Tibial nerve (tissue), 4 donors: Measurements from ENCODE around the gene NRCAM. TPM values are rescaled to one million over a fixed set of nuclear protein-coding genes. Genes with fewer than 3 reads are reported as not detected.

ENCODE experiments used
- DNase-seq, 2 donors: peaks; one replicate each; pipeline ENCODE4 v3.0.0-alpha.2; 2019; ENCODE audit warnings: low spot score in 2 of 2
- H3K27ac ChIP-seq, 4 donors: fragments of 200-600 bp; sonication (generic) in 3 of 4; one replicate each; pipeline ENCODE4 v1.5.1; 2017 to 2019; ENCODE audit warnings: mild to moderate bottlenecking in 1 of 4
- H3K27me3 ChIP-seq, 2 donors: fragments of 200-600 bp; sonication (generic) in 1 of 2; one replicate each; pipeline versions ENCODE4 v1.5.1 to v1.6.0; 2017 to 2019
- H3K36me3 ChIP-seq, 3 donors: fragments of 200-600 bp; sonication (generic); one replicate each; pipeline ENCODE4 v1.5.1; 2018 to 2019
- H3K4me1 ChIP-seq, 4 donors: fragments of 200-600 bp; sonication (generic) in 3 of 4; one replicate each; pipeline ENCODE4 v1.5.1; 2017 to 2019
- H3K4me3 ChIP-seq, 4 donors: fragments of 200-600 bp; sonication (generic) in 3 of 4; one replicate each; pipeline ENCODE4 v1.5.1; 2017 to 2019; ENCODE audit warnings: mild to moderate bottlenecking in 1 of 4, moderate library complexity in 1 of 4
- H3K9me3 ChIP-seq, 4 donors: fragments of 200-600 bp; sonication (generic) in 3 of 4; one replicate each; pipeline ENCODE4 v1.5.1; 2017 to 2019
- EP300 ChIP-seq, 2 donors: sonication (generic); formaldehyde crosslinking; IDR thresholded peaks; one replicate each; pipeline ENCODE4 v1.6.1; 2017; ENCODE audit warnings: antibody characterized with exemption in 2 of 2, mild to moderate bottlenecking in 1 of 2
- POLR2A ChIP-seq, 2 donors: fragments of 450-650 bp; IDR thresholded peaks; one replicate each; pipeline ENCODE4 v1.6.1; 2017; ENCODE audit warnings: antibody characterized with exemption in 2 of 2, mild to moderate bottlenecking in 2 of 2, moderate library complexity in 2 of 2
- WGBS, 2 donors: methylation state at CpG; one replicate each; pipeline ENCODE4 v1.1.5; 2018; 5-methylcytosine and 5-hydroxymethylcytosine counted together
- total RNA-seq, 4 donors: library from RNA; depleted of rRNA; stranded (reverse); fragments of >200 nt; gene quantifications; one replicate each; pipeline ENCODE4 v1.1.0, GENCODE V29; 2016
- TF ChIP-seq, protein P1 (sequence below), 5 experiments: fragments of 200-600 bp in 3 of 5; fragments of 450-650 bp in 2 of 5; sonication (generic) in 3 of 5; IDR thresholded peaks; one replicate each; pipeline ENCODE4 v1.5.1; 2016 to 2019; ENCODE audit warnings: antibody characterized with exemption in 5 of 5, mild to moderate bottlenecking in 3 of 5, moderate library complexity in 2 of 5

Gene NRCAM
- total RNA-seq, 4 donors from 2014 or later = 16.5 to 87.4 (median 22.4) TPM

DNA sequence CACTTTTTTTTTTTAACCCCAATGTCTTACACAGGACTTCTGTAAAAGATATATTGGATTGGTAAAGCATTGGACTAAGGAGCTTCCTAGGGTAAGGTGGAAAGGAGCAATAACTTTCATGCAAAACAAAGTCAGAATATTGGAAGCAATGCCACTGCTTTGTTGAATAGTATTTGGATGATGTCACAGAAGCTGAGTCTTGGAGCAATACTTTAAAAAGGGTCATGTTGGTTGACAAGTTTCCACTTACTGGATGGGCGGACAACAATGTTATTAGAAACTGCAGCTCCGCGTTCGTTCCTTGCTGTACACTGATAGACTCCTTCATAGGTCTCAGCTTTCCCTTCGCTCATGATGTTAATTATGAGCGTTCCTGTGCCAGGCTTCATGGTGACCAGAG lies 224.2 kb downstream of the NRCAM start:
- peaks cover 0 to 12% (median 0%) of the 10 kb centered on the region in 4 donors for H3K4me1 ChIP-seq
- no peak overlapping the region for H3K27ac ChIP-seq
- H3K9me3 ChIP-seq = no peaks in the 10 kb centered on the region
- no peak for TF ChIP-seq POLR2A (IDR thresholded peaks at IDR 0.05)
- TF ChIP-seq, protein P1, sequence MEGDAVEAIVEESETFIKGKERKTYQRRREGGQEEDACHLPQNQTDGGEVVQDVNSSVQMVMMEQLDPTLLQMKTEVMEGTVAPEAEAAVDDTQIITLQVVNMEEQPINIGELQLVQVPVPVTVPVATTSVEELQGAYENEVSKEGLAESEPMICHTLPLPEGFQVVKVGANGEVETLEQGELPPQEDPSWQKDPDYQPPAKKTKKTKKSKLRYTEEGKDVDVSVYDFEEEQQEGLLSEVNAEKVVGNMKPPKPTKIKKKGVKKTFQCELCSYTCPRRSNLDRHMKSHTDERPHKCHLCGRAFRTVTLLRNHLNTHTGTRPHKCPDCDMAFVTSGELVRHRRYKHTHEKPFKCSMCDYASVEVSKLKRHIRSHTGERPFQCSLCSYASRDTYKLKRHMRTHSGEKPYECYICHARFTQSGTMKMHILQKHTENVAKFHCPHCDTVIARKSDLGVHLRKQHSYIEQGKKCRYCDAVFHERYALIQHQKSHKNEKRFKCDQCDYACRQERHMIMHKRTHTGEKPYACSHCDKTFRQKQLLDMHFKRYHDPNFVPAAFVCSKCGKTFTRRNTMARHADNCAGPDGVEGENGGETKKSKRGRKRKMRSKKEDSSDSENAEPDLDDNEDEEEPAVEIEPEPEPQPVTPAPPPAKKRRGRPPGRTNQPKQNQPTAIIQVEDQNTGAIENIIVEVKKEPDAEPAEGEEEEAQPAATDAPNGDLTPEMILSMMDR (IDR thresholded peaks at IDR 0.05) = no peak
- TF ChIP-seq EP300 (IDR thresholded peaks at IDR 0.05) = no peak
- DNase-seq = no peak
- no peaks in the 10 kb centered on the region for H3K36me3 ChIP-seq
- 85 to 90% methylated on average over 6 of the region's 6 CpGs for WGBS, 2 donors
- H3K4me3 ChIP-seq = no peak overlapping the region
- H3K27me3 ChIP-seq = no peaks in the 10 kb centered on the region

- Histone ChIP-seq H3K27me3 (no peaks in the 10 kb centered on the region), H3K27ac (no peak overlapping the region), H3K36me3 (no peaks in the 10 kb centered on the region), H3K4me1 (peaks cover 0 to 12% (median 0%) of the 10 kb centered on the region in 4 donors), H3K4me3 (no peak overlapping the region), H3K9me3 (no peaks in the 10 kb centered on the region)
- DNase-seq = no peak
- 98 to 99% methylated on average over 2 of the region's 2 CpGs for WGBS, 2 donors
- TF ChIP-seq, protein P1 (IDR thresholded peaks at IDR 0.05) = no peak
- TF ChIP-seq POLR2A (IDR thresholded peaks at IDR 0.05) = no peak
- no peak for TF ChIP-seq EP300 (IDR thresholded peaks at IDR 0.05)
These were observed 225.0 kb downstream of the NRCAM start for GRCh38 chr7:108231221-108231620.

DNA sequence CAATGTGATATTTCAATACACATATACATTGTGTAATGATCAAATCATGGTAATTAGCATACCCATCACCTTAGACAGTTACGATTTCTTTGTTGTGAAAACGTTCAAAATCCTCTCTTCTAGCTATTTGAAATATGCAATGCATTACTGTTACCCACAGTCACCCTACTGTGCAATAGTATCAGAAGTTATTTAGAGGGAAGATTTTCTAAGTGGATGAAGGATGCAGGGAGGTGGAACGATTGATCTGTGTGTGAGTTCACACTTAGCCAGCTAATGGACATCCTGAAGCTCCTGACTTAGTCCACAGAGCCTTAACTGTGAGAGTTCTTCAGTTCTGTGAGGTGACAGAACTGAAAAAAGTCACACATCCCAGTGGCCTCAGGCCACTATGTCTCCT lies 228.9 kb downstream of the NRCAM start:
- no peak for DNase-seq
- Histone ChIP-seq H3K9me3 (no peaks in the 10 kb centered on the region), H3K4me3 (no peak overlapping the region), H3K27ac (no peak overlapping the region), H3K27me3 (no peaks in the 10 kb centered on the region), H3K4me1 (no peaks in the 10 kb centered on the region), H3K36me3 (no peaks in the 10 kb centered on the region)
- TF ChIP-seq, protein P1 (IDR thresholded peaks at IDR 0.05) = no peak
- no peak for TF ChIP-seq POLR2A (IDR thresholded peaks at IDR 0.05)
- no peak for TF ChIP-seq EP300 (IDR thresholded peaks at IDR 0.05)
- WGBS, 2 donors = 66 to 71% methylated on average over 3 of the region's 3 CpGs

- H3K27ac ChIP-seq = no peak overlapping the region
- H3K4me3 ChIP-seq = no peak overlapping the region
- no peaks in the 10 kb centered on the region for H3K36me3 ChIP-seq
- 56 to 65% methylated on average over 3 of the region's 3 CpGs for WGBS, 2 donors
- TF ChIP-seq, protein P1 (IDR thresholded peaks at IDR 0.05) = no peak
- TF ChIP-seq POLR2A (IDR thresholded peaks at IDR 0.05) = no peak
- TF ChIP-seq EP300 (IDR thresholded peaks at IDR 0.05) = no peak
- no peaks in the 10 kb centered on the region for H3K27me3 ChIP-seq
- H3K9me3 ChIP-seq = no peaks in the 10 kb centered on the region
- H3K4me1 ChIP-seq = no peaks in the 10 kb centered on the region
- no peak for DNase-seq
These were observed 229.4 kb downstream of the NRCAM start for GRCh38 chr7:108226816-108227299.

DNA sequence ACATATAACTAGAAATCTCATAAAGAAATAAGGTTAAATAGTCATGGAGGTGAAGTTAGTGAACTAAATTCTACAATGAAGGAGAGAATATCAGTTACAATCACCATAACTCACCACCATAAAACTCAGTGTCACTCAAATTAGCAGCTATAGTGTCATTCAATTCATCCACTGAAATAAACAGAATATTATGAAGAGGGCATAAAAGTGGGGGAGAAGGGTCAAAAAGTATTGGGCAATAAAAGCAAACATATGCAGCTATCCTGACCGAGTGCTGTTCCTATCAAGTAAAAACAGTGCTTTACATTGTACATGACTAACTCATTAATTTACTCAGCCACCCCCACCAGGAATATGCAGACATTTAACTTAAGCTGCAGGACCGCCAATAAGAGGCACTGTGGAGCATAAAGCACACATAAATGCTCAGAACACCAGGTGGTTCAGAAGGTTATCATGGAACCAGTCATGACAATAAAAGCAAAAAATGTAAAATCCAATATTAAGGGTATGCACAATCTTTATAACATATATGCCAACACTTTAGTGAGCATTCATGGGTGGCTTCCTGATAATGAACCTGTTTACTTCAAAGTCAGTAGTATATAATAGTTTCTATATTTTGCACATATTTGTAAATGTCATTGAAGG lies 230.6 kb downstream of the NRCAM start:
- WGBS, 2 donors = 70% methylated on average over 2 of the region's 2 CpGs
- no peaks in the 10 kb centered on the region for H3K4me1 ChIP-seq
- H3K27me3 ChIP-seq = no peaks in the 10 kb centered on the region
- no peak for DNase-seq
- no peaks in the 10 kb centered on the region for H3K9me3 ChIP-seq
- H3K4me3 ChIP-seq = no peak overlapping the region
- no peak for TF ChIP-seq EP300 (IDR thresholded peaks at IDR 0.05)
- TF ChIP-seq, protein P1 (IDR thresholded peaks at IDR 0.05) = no peak
- H3K27ac ChIP-seq = no peak overlapping the region
- no peaks in the 10 kb centered on the region for H3K36me3 ChIP-seq
